Osteocyte (in vitro differentiated cells): Measurements from ENCODE around the gene SSBP3. TPM values are rescaled to one million over a fixed set of nuclear protein-coding genes. Genes with fewer than 3 reads are reported as not detected.

Source experiments
- DNase-seq: peaks from one replicate; pipeline ENCODE4 v3.0.0; 2021; ENCODE audit warnings: mixed read lengths; ENCODE audit not compliant: unreplicated experiment; ENCODE audit errors: extremely low spot score
- H3K27ac Mint-ChIP-seq: one replicate; pipeline ENCODE4 v1.8.0; 2021; ENCODE audit warnings: mild to moderate bottlenecking, mixed read lengths; ENCODE audit not compliant: unreplicated experiment
- H3K27me3 Mint-ChIP-seq: one replicate; pipeline ENCODE4 v1.8.0; 2021; ENCODE audit warnings: mixed read lengths; ENCODE audit not compliant: unreplicated experiment
- H3K36me3 Mint-ChIP-seq: one replicate; pipeline ENCODE4 v1.8.0; 2021; ENCODE audit warnings: mixed read lengths; ENCODE audit not compliant: unreplicated experiment
- H3K4me1 Mint-ChIP-seq: one replicate; pipeline ENCODE4 v1.8.0; 2021; ENCODE audit warnings: mixed read lengths; ENCODE audit not compliant: unreplicated experiment
- H3K4me3 Mint-ChIP-seq: one replicate; pipeline ENCODE4 v1.8.0; 2021; ENCODE audit warnings: mild to moderate bottlenecking, moderate library complexity, mixed read lengths; ENCODE audit not compliant: unreplicated experiment
- H3K9me3 Mint-ChIP-seq: one replicate; pipeline ENCODE4 v1.8.0; 2021; ENCODE audit warnings: mixed read lengths; ENCODE audit not compliant: unreplicated experiment
- total RNA-seq: library from RNA; stranded (reverse); gene quantifications from 2 replicates; pipeline ENCODE4 v1.2.1, GENCODE V29; 2021
- TF ChIP-seq, protein P1 (sequence below): fragments of 200-600 bp; sonication (generic); IDR thresholded peaks from 2 replicates; pipeline ENCODE4 v1.5.0; 2021; ENCODE audit warnings: antibody characterized with exemption, mild to moderate bottlenecking, moderate library complexity

The SSBP3 gene
- total RNA-seq, 1 donor from 2014 or later = 56.4 TPM

DNA sequence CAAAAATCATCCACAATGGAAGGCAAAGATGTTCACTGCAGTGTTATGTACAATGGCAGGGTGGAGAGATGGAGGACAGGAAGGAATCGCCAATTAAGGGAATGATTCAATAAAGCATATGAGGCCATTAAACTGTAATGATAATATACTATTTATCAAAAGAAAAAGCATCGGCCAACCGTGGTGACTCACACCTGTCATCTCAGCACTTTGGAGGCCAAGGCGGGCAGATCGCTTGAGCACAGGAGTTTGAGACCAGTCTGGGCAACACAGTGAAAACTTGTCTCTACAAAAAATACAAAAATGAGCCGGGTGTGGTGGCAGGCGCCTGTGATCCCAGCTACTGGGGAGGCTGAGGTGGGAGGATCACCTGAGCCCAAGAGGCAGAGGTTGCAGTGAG is 89.1 kb downstream of the SSBP3 start:
- peaks cover 9% of the 10 kb centered on the region for H3K4me1 Mint-ChIP-seq

DNA sequence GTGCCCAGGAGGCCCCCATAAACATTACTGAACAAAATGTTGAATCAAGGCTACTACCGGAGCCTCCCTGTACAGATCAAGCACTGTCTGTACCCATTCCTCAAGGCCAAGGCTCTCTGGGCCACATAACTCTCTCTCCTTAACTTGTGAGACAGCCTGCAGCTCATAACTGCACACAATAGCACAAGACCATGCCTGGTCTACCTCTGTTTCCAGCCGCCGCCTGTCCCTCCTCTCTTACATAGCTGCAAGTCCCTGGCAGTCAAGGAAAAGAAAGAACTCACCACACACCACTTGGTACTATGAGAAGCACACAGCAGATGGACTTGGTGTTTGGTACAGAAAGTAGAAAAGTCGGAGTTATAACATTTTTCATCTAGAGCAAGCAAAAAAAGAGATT is 91.1 kb downstream of the SSBP3 start:
- TF ChIP-seq, protein P1, sequence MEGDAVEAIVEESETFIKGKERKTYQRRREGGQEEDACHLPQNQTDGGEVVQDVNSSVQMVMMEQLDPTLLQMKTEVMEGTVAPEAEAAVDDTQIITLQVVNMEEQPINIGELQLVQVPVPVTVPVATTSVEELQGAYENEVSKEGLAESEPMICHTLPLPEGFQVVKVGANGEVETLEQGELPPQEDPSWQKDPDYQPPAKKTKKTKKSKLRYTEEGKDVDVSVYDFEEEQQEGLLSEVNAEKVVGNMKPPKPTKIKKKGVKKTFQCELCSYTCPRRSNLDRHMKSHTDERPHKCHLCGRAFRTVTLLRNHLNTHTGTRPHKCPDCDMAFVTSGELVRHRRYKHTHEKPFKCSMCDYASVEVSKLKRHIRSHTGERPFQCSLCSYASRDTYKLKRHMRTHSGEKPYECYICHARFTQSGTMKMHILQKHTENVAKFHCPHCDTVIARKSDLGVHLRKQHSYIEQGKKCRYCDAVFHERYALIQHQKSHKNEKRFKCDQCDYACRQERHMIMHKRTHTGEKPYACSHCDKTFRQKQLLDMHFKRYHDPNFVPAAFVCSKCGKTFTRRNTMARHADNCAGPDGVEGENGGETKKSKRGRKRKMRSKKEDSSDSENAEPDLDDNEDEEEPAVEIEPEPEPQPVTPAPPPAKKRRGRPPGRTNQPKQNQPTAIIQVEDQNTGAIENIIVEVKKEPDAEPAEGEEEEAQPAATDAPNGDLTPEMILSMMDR = no peak
- H3K9me3 Mint-ChIP-seq = no peaks in the 10 kb centered on the region
- peaks cover 9% of the 10 kb centered on the region for H3K4me1 Mint-ChIP-seq
- no peaks in the 10 kb centered on the region for H3K27me3 Mint-ChIP-seq
- peaks cover 6% of the 10 kb centered on the region for H3K36me3 Mint-ChIP-seq
- no peak overlapping the region for H3K27ac Mint-ChIP-seq
- H3K4me3 Mint-ChIP-seq = no peak overlapping the region
- no peak for DNase-seq

More for the DNA sequence above, 89.1 kb downstream of the SSBP3 start:
- DNase-seq = no peak
- TF ChIP-seq, protein P1 = no peak
- Mint-ChIP-seq H3K27me3 (no peaks in the 10 kb centered on the region), H3K4me3 (no peak overlapping the region), H3K36me3 (peaks cover 9% of the 10 kb centered on the region), H3K27ac (no peak overlapping the region), H3K9me3 (no peaks in the 10 kb centered on the region)

GRCh38 chr1:54314696-54315095 is 91.5 kb downstream of the SSBP3 start:
- H3K27ac Mint-ChIP-seq = no peak overlapping the region

GRCh38 chr1:54312796-54313316 is 93.3 kb downstream of the SSBP3 start:
- no peaks in the 10 kb centered on the region for H3K9me3 Mint-ChIP-seq
- TF ChIP-seq, protein P1 = no peak
- H3K4me1 Mint-ChIP-seq = peaks cover 9% of the 10 kb centered on the region
- H3K27ac Mint-ChIP-seq = peak overlapping the region; percentile 71
- no peak overlapping the region for H3K4me3 Mint-ChIP-seq
- peaks cover 2% of the 10 kb centered on the region for H3K36me3 Mint-ChIP-seq
- no peaks in the 10 kb centered on the region for H3K27me3 Mint-ChIP-seq
- no peak for DNase-seq

More at GRCh38 chr1:54314696-54315095, 91.5 kb downstream of the SSBP3 start:
- Mint-ChIP-seq H3K36me3 (peaks cover 2% of the 10 kb centered on the region), H3K9me3 (no peaks in the 10 kb centered on the region), H3K4me1 (peaks cover 9% of the 10 kb centered on the region), H3K27me3 (no peaks in the 10 kb centered on the region), H3K4me3 (no peak overlapping the region)
- TF ChIP-seq, protein P1 = no peak
- DNase-seq = no peak

DNA sequence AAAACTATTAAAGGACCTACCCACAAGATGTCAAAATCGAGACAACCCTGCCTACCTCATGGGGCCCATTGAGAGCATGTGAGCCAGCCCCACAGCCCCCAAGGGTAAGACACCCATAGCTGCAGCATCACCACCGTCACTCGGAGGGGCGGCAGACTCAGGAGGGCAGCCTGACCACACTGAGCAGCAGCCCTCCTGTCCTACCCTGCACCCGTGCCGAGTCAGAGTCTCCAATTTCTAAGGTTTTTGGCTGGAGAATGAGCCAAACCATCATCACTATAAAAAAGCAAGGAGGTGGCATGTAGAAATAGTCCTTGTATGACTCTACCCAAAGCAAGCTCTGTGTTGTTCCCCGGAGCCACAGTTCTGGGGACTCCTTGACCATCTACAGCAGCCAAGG is 94.7 kb downstream of the SSBP3 start:
- TF ChIP-seq, protein P1 = no peak
- no peaks in the 10 kb centered on the region for H3K27me3 Mint-ChIP-seq
- H3K36me3 Mint-ChIP-seq = peaks cover 2% of the 10 kb centered on the region
- no peak overlapping the region for H3K27ac Mint-ChIP-seq
- DNase-seq = no peak
- no peaks in the 10 kb centered on the region for H3K9me3 Mint-ChIP-seq
- no peak overlapping the region for H3K4me3 Mint-ChIP-seq
- H3K4me1 Mint-ChIP-seq = peaks cover 9% of the 10 kb centered on the region
